WTC11 (cell line): ENCODE results near the gene CTAG1B.

Experiments used
- CTCF ChIP-seq: fragments of 200-600 bp; IDR thresholded peaks from 2 replicates; pipeline ENCODE4 v1.8.0; 2022; ENCODE audit warnings: antibody characterized with exemption
- MYBL2 ChIP-seq: sonication (generic); formaldehyde crosslinking; IDR thresholded peaks from 2 replicates; pipeline ENCODE4 v1.8.1; 2023; ENCODE audit warnings: mild to moderate bottlenecking, moderate library complexity, missing genetic modification reagents
- SMAD3 ChIP-seq: sonication (generic); formaldehyde crosslinking; IDR thresholded peaks from 2 replicates; pipeline ENCODE4 v1.8.0; 2022; ENCODE audit warnings: missing genetic modification reagents, mild to moderate bottlenecking, borderline replicate concordance
- ZNF121 ChIP-seq: sonication (generic); formaldehyde crosslinking; IDR thresholded peaks from 2 replicates; pipeline ENCODE4 v1.8.0; 2023; ENCODE audit warnings: missing genetic modification reagents

GRCh38 chrX:154654925-154655324, 35.8 kb upstream of the CTAG1B start:
- TF ChIP-seq CTCF (no peak), SMAD3 (CRISPR knock-in tag) (no peak), MYBL2 (no peak), ZNF121 (CRISPR knock-in tag) (no peak)
